Keratinocyte (primary cell): ENCODE measurements around the gene CMPK2.

Experiments
- CTCF ChIP-seq, 3 experiments: IDR thresholded peaks in 1 of 3; conservative IDR thresholded peaks in 1 of 3; optimal IDR thresholded peaks in 1 of 3; 2 replicates in 2 of 3; 3 replicates in 1 of 3; pipeline versions ENCODE3 to v1.5.1; 2011; ENCODE audit warnings: low read length in 3 of 3, mild to moderate bottlenecking in 3 of 3, moderate library complexity in 2 of 3, control low read depth in 1 of 3, inconsistent platforms in 1 of 3; ENCODE audit not compliant: insufficient read depth in 2 of 3; ENCODE audit errors: extremely low read depth in 1 of 3
- EZH2 ChIP-seq: IDR thresholded peaks from one replicate; pipeline ENCODE4 v1.6.1; 2012; ENCODE audit warnings: inconsistent platforms, mild to moderate bottlenecking, low read length, moderate library complexity

GRCh38 chr2:6877402-6878304, 11.9 kb upstream of the CMPK2 start, which contains the start of gene RSAD2:
- TF ChIP-seq CTCF (optimal IDR thresholded peaks at IDR 0.05 in 1 of 3, IDR thresholded peaks at IDR 0.05 in 1 of 3, conservative IDR thresholded peaks at IDR 0.05 in 1 of 3; ENCODE audit: extremely low read depth in 1 of 3, insufficient read depth in 2 of 3, low read length in 3 of 3) (no peak), EZH2 (no peak)
